ENCODE measurements around the gene TIMM23.
A peak's percentile ranks its signal among the peaks of the same experiment; 100 is the strongest.
"Not testable (repeated sequence)": the region's sequence is repeated elsewhere in the genome, so short reads cannot be mapped to it uniquely, and the experiment has no call there.

The TIMM23 gene

DNA sequence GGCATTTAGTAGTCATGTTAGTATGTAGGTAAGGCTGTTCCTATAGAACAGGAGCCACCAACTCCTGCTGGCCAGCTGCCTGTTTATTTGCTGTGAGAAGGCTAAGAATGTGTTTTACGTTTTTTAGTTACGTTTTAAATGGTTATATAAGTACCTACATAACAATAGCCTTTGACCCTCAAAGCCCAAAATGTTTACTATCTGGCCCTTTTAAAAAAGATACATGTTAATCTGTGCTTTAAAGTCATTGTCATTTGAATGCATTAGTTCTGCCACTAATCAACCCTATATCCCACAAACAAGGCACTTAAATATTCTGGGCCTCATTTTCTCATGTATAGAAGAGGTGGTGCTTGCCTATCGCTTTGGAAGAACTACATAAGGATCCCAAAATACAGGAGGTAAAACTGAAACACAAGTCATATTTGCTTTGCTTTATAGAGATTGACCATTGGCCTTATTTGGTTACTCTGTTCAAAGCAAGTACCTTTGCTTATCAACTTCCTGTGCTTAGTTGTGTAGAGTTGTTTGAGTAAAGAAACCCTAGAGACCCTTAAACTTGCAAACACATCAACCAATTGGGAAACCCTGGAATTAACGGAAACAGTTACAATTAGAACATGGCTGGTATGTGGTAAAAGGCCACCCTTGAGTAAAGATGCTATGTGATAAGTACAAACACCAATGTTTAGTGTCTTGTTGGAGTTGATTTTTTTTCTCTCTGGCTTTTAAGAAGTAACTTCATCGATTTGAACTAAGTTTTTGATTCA is 25.9 kb downstream of the TIMM23 start:
- no peak for DNase-seq

DNA sequence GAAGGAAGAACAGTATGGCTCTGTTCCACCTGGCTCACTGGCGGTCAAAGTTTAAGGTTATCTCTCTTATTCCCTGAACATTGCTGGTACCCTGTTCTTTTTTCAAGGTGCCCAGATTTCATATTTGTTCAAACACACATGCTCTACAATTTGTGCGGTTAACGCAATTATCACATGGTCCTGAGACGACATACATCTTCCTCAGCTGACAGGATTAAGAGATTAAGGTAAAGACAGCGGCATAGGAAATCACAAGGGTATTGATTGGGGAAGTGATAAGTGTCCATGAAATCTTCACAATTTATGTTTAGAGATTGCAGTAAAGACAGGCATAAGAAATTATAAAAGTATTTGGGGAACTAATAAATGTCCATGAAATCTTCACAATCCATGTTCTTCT is 27.7 kb downstream of the TIMM23 start:
- not testable (repeated sequence) for DNase-seq

DNA sequence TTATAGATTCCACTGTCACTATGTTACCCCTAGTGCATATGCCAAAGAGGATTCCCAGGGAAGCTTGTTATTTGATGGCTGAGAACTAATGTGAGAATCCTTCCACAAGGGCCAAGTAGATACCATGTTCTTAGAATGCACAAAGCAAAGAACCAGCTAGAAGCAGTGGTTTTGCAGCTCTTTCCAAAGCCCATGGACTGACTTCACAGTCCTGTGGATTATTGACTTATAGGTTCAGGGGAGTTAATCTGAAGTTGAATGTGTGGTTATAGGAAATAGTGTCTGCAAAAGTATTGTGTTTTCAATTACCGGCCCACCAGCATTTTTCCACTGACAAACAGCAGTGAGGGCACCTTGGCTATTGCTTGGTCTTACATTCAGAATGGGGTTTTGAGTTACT is 28.2 kb downstream of the TIMM23 start:
- DNase-seq, result no peak

GRCh38 chr10:46001187-46001756 is 29.0 kb downstream of the TIMM23 start:
- DNase-seq, result no peak

- not testable (repeated sequence) for DNase-seq
Observed at GRCh38 chr10:46002189-46002687, 29.9 kb downstream of the TIMM23 start.

DNA sequence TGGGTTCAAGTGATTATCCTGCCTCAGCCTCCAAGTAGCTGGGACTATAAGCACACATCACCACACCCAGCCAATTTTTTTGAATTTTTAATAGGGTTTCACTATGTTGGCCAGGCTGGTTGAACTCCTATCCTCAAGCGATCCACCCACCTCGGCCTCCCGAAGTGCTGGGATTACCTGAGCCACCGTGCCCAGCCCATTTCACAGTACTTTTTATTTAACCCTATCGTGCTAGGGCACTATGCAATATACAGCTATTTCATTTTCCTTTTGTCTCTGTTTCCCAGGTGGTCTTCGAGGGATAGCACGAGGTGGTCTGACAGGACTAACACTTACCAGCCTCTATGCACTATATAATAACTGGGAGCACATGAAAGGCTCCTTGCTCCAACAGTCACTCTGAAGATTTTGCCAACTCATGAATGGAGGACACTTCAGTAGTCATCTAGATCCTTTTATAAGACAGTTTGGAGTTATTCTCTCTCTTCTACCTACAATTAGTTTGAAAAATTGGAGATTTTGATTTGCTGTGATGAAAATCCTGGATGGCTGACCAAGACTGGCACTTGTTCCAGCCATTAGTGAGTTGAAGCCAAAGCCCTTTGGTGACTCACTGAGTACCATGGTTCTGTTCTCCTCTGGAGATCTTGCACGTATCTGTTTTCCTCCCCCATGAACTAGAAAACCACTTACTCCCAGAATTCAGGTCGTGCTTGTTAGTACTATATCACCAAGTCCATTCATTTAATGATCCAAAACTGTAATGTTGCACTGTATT is 30.8 kb downstream of the TIMM23 start:
- no peak for DNase-seq

- no peak for DNase-seq
Observed at GRCh38 chr10:46004963-46005362, 32.7 kb downstream of the TIMM23 start.

DNA sequence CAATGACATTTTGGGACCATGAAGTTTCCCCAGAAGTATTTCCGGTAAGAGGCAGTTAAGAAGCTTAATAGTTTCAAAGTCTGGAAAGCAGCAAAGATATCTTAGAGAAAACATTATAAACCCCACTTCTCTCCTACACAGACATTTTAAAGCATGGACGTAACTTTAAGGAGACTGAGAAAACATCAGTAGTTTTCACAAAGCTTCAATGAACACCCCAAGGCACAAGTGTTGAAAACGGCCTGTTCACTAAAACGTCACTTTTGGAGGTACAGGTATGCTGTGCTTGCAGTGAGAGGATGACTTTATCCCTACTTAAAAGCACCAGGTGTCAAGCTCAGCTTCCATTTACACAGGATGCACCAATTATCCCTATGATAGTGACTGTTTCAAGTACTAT is 33.1 kb downstream of the TIMM23 start:
- DNase-seq, result no peak

GRCh38 chr10:46006219-46006618 is 33.9 kb downstream of the TIMM23 start:
- DNase-seq, result no peak

DNA sequence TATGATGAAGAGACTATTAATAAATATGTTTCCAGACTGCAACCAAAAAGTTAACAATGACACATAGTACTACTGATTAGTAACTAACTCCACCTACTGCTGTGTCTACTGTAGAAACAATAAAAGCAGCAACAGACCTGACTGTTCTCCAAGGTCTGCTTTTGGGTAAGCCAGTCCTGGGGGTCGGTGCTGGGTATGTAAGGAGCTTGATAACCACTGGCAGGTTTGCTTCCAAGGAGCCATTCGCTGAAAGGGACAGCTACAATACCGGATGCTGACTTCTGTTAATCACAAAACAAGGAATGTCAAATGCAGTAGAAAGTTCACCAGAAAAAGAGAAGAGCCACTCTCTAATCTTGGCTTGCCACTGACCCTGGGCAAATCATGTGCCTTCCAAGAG is 40.5 kb downstream of the TIMM23 start:
- DNase-seq, result no peak

DNA sequence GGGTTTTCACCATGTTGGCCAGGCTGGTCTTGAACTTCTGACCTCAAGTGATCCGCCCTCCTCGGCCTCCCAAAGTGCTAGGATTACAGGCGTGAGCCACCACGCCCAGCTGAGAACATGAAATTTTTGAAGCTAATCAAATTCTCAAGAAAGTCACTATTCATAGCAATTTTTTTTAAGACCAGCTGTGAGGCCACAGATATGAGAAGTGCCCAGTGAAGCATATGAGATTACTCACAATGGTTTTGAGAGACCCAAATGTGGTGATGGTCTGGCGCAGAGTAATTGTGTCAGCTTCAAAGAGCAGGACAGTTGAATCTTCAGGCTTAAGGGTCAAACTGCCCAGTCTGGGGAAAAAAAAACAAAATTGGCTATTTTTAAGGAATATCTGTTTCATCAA is 41.9 kb downstream of the TIMM23 start:
- DNase-seq, result no peak

- DNase-seq, result no peak
Observed at GRCh38 chr10:46014683-46015405, 42.6 kb downstream of the TIMM23 start.

DNA sequence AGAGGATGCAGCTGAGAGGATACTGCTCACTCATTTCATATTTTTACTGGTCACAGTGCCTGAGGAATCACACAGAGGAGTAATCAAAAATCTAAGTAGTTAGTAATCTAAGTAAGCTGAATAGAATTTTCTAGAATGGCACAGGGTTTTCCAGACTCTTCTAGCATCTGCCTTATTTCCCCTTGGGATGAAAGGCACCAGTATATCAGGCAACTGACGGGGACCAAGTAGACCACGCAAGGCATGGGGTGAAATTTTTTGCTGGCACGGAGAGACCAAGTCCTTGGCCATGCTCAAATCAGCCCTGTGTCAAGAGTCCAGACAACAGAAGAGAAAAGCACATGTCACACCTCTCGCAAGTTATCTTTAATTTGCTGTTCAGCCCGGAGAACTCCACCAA is 43.9 kb downstream of the TIMM23 start:
- DNase-seq, result no peak

GRCh38 chr10:46016811-46017210 is 44.5 kb downstream of the TIMM23 start:
- no peak for DNase-seq

DNA sequence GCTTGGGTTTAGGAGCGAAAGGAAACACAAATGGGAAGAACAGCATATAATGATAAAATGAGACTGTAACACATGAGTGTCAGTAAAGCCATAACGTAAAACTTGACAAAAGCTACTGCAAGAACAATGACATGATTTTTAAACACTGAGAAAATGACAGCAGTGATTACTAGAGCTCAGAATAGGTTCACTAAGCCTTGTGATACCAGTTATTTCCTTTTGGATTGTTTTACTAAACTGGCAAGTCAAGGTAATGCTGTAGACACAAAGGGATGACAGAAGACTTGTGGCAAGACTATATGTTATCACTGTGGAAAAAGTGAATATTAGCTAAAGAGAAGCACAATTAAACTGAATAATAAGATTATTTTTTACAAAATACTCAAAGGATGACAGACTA is 45.4 kb downstream of the TIMM23 start:
- no peak for DNase-seq

DNA sequence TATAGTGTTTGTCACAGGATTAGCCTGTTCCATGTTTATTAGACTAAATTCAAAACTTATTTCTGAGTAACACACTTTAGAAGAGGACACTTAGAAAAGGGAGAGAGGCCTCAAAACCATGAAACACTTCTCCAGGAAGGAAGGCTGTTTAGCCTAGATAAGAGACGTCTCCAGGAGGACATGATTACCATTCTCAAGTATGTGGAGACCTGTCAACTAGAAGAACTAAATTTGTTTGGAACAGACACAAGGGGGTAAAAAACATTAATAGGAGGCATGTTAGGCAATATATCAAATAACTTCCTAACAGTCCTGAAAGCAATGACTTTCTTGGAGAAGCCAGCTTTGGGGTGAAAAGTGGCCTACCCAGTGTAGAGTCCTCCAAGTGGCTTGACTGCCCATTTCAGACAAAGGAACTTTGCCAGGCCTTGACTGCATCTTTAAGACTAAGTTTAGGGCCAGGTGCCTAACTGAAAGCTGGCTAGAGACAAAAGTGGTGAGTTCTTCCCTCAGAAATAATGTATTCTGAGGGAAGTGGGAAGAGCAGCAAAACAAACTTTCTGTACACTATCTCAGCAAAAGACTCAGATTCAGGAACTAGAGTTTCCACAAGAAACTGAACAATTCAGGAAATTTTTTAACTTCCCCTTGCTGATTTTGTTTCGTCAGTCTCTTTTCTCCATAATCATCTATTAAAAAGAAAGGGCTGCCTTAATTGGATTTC is 46.3 kb downstream of the TIMM23 start:
- DNase-seq, result no peak

DNA sequence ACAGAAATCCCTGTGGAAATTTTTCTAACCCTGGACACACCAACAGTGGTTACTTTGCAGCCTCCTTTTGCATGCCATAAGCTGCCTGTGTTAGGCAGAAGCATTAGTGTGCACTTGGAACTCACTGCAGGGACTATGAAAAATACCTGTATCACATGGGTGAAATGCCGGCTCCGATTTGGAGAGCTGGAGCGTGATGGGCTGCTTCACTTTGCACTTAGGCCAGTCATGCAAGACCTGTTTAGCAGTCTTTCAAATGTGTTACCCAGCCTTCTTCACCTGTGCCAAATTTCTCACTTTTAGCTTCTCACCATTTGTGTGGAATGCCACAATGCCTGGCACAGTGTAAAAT is 46.9 kb downstream of the TIMM23 start:
- DNase-seq, result no peak

DNA sequence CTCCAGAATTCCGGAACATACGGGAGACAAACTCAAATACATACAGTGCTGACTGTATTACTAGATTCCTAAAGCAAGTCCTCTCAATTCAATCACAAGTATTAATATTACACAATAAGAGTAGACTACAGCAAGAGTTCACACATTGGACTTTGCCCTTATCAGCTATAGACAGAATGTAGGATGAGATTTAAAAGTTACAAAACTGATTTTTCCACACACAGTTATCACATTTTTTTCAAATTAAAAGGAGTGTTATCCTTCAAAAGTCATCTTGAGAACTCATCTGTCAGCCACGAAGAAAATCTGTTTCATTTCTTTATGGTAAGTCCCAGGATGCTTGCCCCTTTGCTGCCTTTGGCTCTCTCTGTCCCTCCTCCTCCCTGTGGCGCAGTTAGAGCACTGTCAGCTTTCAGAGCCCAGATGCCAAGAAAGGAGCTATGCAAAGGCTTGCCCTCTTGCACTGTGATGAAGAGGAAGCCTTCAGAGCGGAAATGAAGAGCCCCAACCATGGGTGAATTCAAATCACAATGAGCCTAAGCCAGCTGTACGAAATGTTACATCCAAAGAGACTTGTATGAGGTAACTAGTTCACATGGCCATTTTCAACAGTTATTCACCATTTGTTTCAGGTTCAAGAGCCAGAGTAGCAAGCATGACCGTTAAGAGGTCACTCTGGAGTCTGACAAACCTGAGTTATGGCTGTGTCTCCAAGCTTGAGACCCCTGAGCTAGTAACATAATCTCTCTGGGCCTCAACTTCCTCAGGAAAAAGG is 47.5 kb downstream of the TIMM23 start:
- no peak for DNase-seq

DNA sequence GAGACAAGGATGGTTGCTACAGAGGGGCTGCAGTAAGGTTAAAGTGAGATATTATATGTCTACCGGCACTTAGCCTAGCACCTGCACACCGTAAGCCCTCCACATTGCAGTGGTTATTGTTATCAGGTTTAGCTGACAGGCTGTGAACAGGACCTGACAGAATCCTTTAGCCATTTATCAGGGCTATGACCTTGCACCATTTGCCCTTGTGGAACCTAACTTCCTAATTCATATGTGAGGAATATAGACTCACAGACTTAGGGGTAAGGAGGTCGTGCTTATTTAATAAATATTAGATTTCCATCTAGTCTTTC is 48.0 kb downstream of the TIMM23 start:
- no peak for DNase-seq

- peak; percentile 91 for DNase-seq
Observed at GRCh38 chr10:46022978-46023702, 50.9 kb downstream of the TIMM23 start.

DNA sequence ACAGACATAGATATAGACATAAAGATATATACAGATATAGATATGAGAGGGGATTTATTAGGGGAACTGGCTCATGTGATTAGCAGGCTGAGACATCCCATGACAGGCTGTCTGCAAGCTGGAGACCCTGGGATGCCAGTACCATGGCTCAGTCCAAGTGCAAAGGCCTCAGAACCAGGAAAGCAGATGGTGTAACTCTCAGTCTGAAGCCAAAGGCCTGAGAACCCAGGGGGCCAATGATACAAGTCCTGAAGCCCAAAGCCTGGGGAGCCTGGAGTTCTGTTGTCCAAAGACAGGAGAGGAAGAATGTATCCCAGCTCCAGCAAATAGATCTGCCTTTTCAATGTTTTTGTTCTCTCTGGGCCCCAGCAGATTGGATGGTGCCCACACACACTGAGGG is 52.7 kb downstream of the TIMM23 start:
- DNase-seq, result no peak
